HUDEP-2 (cell line): ENCODE data around the gene AGO1.
A peak's percentile ranks its signal among the peaks of the same experiment; 100 is the strongest.

ENCODE experiments used
- DNase-seq, 76 experiments: peaks; one replicate each; lab custom pipeline; 2025; ENCODE audit not compliant: unreplicated experiment in 76 of 76; lab: John Stamatoyannopoulos, UW

The AGO1 gene

GRCh38 chr1:35902671-35903070, 19.7 kb downstream of the AGO1 start:
- DNase-seq = no peak

GRCh38 chr1:35914717-35915116, 31.7 kb downstream of the AGO1 start:
- DNase-seq = no peak

DNA sequence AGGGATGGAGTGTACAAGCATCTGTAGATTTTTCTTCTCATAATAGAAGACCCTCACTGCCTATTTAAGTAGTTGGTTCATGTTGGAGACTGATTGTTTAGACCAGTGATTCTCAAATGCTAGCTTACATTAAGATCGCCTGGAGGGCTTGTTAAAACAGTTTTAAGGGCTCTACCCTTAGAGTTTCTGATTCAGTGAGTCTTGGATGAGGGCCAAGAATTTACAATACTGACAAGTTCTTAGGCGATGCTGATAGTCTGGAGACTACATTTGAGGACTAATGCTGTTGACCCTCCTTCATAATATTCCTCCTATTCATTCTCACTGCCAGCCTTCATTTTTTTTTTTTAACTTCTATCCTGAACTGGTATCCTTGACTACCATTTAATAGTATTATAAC, 32.7 kb downstream of the AGO1 start:
- DNase-seq = no peak

DNA sequence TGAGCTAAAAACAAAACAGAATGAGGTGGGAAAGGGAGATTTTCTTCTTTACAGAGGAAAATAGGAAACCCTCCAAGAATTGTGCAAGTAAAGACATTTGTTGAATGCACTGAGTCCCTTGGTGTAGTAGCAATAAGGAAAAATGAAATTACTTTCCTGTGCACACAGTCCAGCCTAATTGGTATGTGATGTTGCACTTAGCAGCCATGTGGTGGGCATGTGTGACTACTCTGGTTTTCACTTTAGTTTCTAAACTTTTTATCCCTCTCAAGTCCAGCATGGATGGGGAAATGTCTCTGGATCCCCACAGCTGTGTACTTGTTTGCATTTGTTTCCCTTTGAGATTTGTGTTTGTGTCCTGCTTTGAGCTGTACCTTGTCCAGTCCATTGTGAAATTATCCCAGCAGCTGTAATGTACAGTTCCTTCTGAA, 40.8 kb downstream of the AGO1 start:
- no peak for DNase-seq

GRCh38 chr1:35924838-35925237, 41.8 kb downstream of the AGO1 start:
- no peak for DNase-seq

DNA sequence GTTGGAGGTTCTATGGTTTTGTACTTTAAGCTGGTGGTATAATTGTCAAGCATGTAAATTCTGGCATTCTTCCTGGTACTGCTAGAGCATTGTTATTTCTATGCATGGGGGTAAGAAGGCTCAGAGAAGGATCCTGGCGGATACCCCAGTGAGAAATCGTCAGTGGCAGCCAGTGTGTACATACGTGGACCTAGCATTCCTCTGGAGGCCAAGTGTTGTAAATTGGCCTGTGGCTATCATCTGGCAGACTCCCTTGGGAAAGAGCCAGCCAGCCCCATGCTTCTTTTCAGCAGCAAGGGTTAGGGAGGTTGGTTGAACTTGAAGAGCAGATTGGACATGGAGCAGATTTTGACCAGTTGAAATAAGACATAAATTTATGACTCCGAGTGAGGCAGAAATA, 42.7 kb downstream of the AGO1 start:
- no peak for DNase-seq

- DNase-seq = no peak
These were observed 44.5 kb downstream of the AGO1 start for GRCh38 chr1:35927472-35927871.

- DNase-seq = peak in 72 of 76 experiments; percentile 16 to 80 (median 50)
These were observed 47.0 kb downstream of the AGO1 start for GRCh38 chr1:35929730-35930592.

GRCh38 chr1:35930593-35931445, 47.8 kb downstream of the AGO1 start, which contains the start of gene AGO3:
TSS of gene AGO3 (plus strand) at chr1:35931105. CDS start at chr1:35931427, 322 bp downstream.
- DNase-seq = peak in 64 of 76 experiments; percentile 15 to 80 (median 57)

DNA sequence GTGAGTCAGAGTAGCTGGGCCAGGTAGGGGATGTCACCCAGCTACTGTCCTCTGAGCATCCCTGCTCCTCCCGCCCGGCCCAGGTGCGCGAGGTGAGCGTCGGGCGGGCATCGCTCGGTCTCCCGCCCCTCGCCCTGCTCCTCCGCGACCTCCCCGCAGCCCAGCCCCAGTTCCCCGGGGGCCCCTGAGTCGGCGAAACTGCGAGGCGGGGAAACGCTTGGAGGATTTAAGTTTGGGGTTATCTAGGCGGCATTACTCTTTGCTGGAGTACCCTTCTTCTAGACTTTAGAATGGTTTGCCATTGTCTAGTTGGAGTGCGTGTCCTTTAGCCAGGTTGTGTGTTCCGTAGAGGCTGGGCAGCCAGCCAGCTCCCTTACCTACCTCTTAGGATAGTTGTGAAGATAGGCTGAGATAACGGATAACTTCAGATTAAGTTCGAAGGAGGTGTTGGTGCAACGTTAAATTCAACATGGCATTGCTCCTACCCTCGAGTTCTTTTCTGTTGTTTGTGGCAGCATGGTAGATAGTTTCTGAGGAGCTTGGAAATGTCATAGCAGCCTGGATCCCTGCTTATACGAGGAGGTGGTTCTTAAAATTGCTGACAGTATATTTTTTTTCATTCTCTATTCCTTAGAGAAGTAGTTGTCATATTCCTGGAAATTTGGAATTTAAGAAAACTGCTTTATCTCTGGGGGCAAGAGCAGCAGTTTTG, 48.6 kb downstream of the AGO1 start:
- peak in 4 of 76 experiments; percentile 2 to 42 (median 10) for DNase-seq

GRCh38 chr1:35932158-35932636, 49.2 kb downstream of the AGO1 start:
- DNase-seq = no peak

DNA sequence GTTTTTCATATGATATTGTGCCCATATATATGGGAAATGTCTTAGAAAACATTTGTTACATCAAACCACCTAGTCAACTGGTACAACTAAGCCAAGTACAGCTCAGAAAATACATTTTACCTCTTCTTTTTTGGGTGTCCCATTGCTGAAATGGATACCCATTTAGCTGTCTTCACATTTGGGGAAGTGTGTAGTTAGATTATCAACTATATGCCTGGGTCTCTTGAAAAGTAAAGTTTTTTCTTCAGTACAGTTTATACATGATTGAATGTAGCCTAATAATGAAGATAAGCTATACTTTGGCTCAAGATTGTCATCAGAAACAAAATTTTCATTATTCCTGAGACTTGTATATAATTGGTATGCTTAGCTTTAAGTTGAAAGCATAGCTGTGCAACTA, 49.9 kb downstream of the AGO1 start:
- DNase-seq = no peak

GRCh38 chr1:35935442-35936388, 52.7 kb downstream of the AGO1 start:
- DNase-seq = no peak

GRCh38 chr1:35936838-35937237, 53.8 kb downstream of the AGO1 start:
- DNase-seq = no peak

DNA sequence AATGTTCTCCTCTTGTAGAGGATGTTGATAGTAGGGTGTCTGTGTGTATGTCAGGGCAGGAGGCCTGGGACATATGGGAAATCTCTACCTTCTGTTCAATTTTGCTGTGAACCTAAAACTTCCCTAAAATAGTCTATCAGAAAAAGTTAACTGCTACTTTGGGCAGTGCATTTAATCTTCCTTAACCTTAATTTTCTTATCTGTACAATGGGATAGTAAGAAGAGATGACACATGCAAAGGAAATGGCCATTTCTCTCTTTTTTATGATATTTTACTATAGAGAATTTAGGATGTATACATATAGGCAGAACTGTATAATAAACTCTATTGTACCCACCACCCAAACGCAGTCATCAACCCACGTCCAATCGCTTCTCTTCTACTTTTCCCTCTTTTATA, 56.5 kb downstream of the AGO1 start:
- no peak for DNase-seq

DNA sequence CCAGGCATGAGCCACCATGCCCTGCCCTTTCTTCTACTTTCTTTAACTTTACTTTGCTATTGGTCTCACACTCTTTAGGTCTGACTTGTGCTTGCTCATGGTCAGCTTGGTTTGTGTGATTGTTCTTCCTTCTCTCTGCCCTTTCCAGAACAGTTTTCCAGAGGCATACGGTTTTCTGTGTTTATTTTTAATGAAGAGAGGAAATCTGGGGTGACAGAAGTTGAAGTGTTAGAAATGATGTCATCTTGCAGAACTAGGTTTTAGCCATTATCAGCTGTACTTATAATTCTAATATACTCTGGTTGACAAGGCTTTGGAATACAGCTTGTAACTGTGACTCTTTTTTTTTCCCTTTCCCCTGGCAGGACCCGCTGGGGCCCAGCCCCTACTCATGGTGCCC, 62.3 kb downstream of the AGO1 start:
- DNase-seq = no peak

DNA sequence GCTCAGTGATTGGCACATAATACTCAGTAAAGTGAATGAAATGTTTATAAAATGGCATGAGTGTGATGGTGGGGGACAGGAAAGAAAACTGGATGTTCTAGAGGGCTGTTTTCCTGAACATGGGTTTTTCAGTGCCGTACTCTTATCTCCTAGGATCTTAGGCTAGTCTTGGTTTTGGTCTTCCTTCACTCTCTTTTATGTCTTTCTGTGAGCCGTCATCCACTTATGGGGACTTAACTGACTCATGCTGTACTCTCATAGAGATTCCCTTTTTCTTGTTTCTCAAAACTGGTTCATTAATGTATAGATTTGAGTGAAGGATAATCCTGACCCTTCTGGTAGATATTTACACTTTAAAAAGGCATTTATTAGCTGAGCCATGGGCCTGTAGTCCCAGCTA, 64.5 kb downstream of the AGO1 start:
- no peak for DNase-seq

GRCh38 chr1:35958558-35958957, 75.5 kb downstream of the AGO1 start:
- DNase-seq = no peak

GRCh38 chr1:35959304-35959703, 76.3 kb downstream of the AGO1 start:
- no peak for DNase-seq

DNA sequence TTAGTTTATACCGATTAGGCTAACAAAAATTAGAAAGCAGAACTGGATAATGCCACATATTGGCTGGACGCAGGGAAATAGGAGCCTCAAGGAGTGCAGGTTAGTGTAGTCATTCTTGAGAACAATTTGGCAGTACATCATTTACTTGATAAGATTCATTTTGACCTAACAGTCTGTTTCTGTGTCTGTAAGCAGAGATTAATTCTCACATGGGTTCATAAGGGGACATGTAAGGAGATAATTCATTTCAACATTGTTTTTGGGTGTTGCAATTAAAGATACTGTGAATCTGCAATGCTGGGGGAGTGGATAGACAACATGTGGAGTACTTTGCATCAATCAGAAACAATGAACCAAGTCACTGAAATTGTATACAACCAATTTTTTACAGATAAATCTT, 79.9 kb downstream of the AGO1 start:
- DNase-seq = peak in 21 of 76 experiments; percentile 1 to 58 (median 15)
